GM11168 (cell line): ENCODE data around the gene HLA-F.

Experiments
- in situ Hi-C: fragments of 300-500 bp; cut with MboI; formaldehyde crosslinking; loops from one replicate; pipeline ENCODE4 v1.12.0; 2022; ENCODE audit warnings: low sequenced_read_pairs; ENCODE audit not compliant: unreplicated experiment

Gene HLA-F

GRCh38 chr6:29723666-29724588, 693 bp downstream of the HLA-F start:
- in situ Hi-C loops = no loop called here

GRCh38 chr6:29724937-29725869, 2.0 kb downstream of the HLA-F start:
- in situ Hi-C loops = no loop called here

GRCh38 chr6:29726001-29726400, 2.8 kb downstream of the HLA-F start:
- in situ Hi-C loops = no loop called here

GRCh38 chr6:29726571-29727194, 3.4 kb downstream of the HLA-F start:
- in situ Hi-C loops = no loop called here

- in situ Hi-C loops = no loop called here
Observed at GRCh38 chr6:29727637-29728036, 4.4 kb downstream of the HLA-F start.

- in situ Hi-C loops = no loop called here
Observed at GRCh38 chr6:29728173-29728874, 5.1 kb downstream of the HLA-F start.

- in situ Hi-C loops = no loop called here
Observed at GRCh38 chr6:29728875-29729270, 5.6 kb downstream of the HLA-F start.

GRCh38 chr6:29729774-29730328, 6.6 kb downstream of the HLA-F start:
- in situ Hi-C loops = no loop called here

GRCh38 chr6:29730575-29731126, 7.4 kb downstream of the HLA-F start:
- in situ Hi-C loops = no loop called here

- in situ Hi-C loops = no loop called here
Observed at GRCh38 chr6:29731281-29731680, 8.0 kb downstream of the HLA-F start.

GRCh38 chr6:29733057-29733456, 9.8 kb downstream of the HLA-F start:
- in situ Hi-C loops = no loop called here

- in situ Hi-C loops = no loop called here
Observed at GRCh38 chr6:29734046-29735018, 11.1 kb downstream of the HLA-F start.

- in situ Hi-C loops = no loop called here
Observed at GRCh38 chr6:29736563-29736962, 13.3 kb downstream of the HLA-F start.

GRCh38 chr6:29737707-29738630, 14.7 kb downstream of the HLA-F start:
- in situ Hi-C loops = no loop called here

- in situ Hi-C loops = no loop called here
Observed at GRCh38 chr6:29739136-29739881, 16.1 kb downstream of the HLA-F start.

GRCh38 chr6:29739882-29740261, 16.6 kb downstream of the HLA-F start:
- in situ Hi-C loops = no loop called here

GRCh38 chr6:29741592-29741991, 18.4 kb downstream of the HLA-F start:
- in situ Hi-C loops = no loop called here
